ENCODE results near the gene LUC7L.
"Not testable (repeated sequence)": the region's sequence is repeated elsewhere in the genome, so short reads cannot be mapped to it uniquely, and the experiment has no call there.

The LUC7L gene

GRCh38 chr16:165539-166374 is 63.5 kb downstream of the LUC7L start, which contains the start of gene HBM:
Gene HBM, plus strand, starts transcription at chr16:165978. Its CDS starts 20 bp downstream, at chr16:165998.
- H3K4me3 Mint-ChIP-seq: peak within 1 kb of the TSS; percentile 20
- H3K36me3 Mint-ChIP-seq (ENCODE audit: low read depth): no peaks in the 10 kb centered on the region
- no peaks in the 10 kb centered on the region for H3K4me1 Mint-ChIP-seq
- TF ChIP-seq, protein P1, sequence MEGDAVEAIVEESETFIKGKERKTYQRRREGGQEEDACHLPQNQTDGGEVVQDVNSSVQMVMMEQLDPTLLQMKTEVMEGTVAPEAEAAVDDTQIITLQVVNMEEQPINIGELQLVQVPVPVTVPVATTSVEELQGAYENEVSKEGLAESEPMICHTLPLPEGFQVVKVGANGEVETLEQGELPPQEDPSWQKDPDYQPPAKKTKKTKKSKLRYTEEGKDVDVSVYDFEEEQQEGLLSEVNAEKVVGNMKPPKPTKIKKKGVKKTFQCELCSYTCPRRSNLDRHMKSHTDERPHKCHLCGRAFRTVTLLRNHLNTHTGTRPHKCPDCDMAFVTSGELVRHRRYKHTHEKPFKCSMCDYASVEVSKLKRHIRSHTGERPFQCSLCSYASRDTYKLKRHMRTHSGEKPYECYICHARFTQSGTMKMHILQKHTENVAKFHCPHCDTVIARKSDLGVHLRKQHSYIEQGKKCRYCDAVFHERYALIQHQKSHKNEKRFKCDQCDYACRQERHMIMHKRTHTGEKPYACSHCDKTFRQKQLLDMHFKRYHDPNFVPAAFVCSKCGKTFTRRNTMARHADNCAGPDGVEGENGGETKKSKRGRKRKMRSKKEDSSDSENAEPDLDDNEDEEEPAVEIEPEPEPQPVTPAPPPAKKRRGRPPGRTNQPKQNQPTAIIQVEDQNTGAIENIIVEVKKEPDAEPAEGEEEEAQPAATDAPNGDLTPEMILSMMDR (IDR thresholded peaks at IDR 0.05): no peak
- no peaks in the 10 kb centered on the region for H3K9me3 Mint-ChIP-seq
- no peak for DNase-seq
- no peak within 1 kb of the TSS for H3K27ac Mint-ChIP-seq
- peaks cover 91% of the 10 kb centered on the region for H3K27me3 Mint-ChIP-seq (ENCODE audit: low read depth, poor library complexity)

- peaks cover 91% of the 10 kb centered on the region for H3K27me3 Mint-ChIP-seq (ENCODE audit: low read depth, poor library complexity)
Measured at GRCh38 chr16:164827-165538, 64.3 kb downstream of the LUC7L start.

DNA sequence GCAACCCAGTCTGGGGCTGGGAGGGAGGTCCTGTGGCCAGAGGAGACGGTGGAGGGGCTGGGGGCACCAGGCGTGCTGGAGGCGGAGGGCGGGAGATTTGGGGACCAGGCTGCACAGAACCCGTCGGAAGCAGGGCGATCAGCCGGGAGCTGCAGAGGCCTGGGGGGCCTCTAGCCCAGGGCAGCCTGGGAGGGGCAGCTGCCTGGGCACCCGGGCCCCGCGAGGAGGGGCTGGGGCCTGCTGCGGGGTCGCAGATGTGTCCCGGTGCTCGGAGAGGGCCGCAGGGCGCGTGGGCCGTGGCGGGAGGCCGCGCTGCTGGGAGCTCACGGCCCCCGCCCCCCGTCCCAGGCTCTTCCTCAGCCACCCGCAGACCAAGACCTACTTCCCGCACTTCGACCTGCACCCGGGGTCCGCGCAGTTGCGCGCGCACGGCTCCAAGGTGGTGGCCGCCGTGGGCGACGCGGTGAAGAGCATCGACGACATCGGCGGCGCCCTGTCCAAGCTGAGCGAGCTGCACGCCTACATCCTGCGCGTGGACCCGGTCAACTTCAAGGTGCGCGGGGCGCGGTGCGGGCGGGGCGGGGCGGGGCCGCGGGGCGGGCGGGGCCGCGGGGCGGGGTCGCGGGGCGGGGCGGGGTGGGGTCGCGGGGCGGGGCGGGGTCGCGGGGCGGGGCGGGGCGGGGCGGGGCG is 65.0 kb downstream of the LUC7L start:
- not testable (repeated sequence) for H3K27ac Mint-ChIP-seq; H3K4me3 Mint-ChIP-seq; H3K9me3 Mint-ChIP-seq; H3K36me3 Mint-ChIP-seq (ENCODE audit: low read depth); DNase-seq; H3K4me1 Mint-ChIP-seq
- peaks cover 91% of the 10 kb centered on the region for H3K27me3 Mint-ChIP-seq (ENCODE audit: low read depth, poor library complexity)

More at GRCh38 chr16:164827-165538, 64.3 kb downstream of the LUC7L start:
- Mint-ChIP-seq H3K9me3 (no peaks in the 10 kb centered on the region), H3K4me3 (peak overlapping the region; percentile 20), H3K36me3 (ENCODE audit: low read depth) (no peaks in the 10 kb centered on the region), H3K4me1 (no peaks in the 10 kb centered on the region), H3K27ac (no peak overlapping the region)
- TF ChIP-seq, protein P1 (IDR thresholded peaks at IDR 0.05): no peak
- no peak for DNase-seq

DNA sequence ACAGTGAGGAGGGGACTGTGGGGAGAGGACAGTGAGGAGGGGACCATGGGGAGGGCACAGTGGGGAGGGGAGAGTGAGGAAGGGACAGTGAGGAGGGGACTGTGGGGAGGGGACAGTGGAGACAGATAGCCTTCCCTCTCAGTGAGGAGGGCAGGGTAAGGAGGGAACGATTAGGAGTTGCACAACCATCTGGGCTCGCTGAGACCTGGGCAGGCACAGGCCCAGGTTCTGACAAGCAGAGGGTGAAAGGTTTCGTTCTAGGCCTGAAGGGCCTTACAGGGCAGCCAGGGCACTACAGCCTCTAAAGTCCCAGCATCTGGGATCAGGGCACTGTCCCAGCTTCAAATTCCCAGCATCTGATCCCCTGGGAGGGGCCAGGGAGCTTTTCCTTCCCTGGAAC is 65.6 kb downstream of the LUC7L start:
- DNase-seq; H3K27ac Mint-ChIP-seq; H3K4me1 Mint-ChIP-seq; H3K4me3 Mint-ChIP-seq; H3K9me3 Mint-ChIP-seq; H3K36me3 Mint-ChIP-seq (ENCODE audit: low read depth): not testable (repeated sequence)
- peaks cover 91% of the 10 kb centered on the region for H3K27me3 Mint-ChIP-seq (ENCODE audit: low read depth, poor library complexity)

DNA sequence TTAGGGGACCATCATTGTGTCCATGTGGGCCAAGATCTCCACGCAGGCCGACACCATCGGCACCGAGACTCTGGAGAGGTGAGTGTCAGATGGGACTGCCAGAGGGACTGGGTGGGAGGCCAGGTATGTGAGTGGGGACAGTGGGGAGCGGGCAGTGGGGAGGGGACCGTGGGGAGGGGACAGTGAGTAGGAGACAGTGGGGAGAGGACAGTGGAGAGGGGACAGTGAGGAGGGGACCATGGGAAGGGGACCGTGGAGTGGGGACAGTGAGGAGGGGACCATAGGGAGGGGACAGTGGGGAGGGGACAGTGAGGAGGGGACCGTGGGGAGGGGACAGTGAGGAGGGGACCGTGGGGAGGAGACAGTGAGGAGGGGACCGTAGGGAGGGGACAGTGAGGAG is 66.1 kb downstream of the LUC7L start:
- not testable (repeated sequence) for H3K9me3 Mint-ChIP-seq; H3K4me1 Mint-ChIP-seq; H3K36me3 Mint-ChIP-seq (ENCODE audit: low read depth); H3K4me3 Mint-ChIP-seq; H3K27ac Mint-ChIP-seq; DNase-seq
- H3K27me3 Mint-ChIP-seq (ENCODE audit: low read depth, poor library complexity): peaks cover 90% of the 10 kb centered on the region

DNA sequence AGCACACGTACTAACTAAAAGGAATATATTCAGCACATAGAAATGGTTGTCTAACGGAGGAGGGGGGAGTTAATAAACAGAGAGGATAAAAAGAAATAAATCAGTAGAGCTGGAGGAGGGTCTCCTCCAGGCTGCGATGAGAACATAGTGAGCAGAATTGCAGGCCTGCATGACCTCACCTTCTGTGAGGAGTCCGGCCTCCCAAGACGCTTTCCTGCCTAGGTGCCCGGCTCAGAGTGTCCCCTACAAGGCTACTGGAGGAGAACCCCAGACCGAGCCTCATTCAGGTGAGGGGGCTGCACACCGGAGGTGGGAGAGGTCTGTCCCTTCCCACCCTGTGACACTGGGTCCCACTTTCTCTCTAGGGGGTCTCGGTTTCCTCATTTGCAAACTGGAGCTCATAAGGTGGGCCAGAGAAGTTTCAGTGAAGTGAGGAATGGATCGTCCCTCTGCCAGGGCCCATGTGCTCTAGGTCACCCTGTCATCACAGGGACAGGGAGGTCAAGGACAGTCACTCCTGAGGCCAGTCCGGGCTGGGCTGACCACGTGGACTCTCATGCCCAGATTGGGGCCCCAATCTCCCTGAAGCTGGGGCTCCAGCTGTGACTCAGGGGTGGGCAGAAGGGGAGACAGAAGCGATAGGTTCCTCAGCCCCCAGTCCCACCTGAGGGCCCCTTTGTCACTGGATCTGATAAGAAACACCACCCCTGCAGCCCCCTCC is 66.8 kb downstream of the LUC7L start:
- Mint-ChIP-seq H3K27me3 (ENCODE audit: low read depth, poor library complexity) (peaks cover 90% of the 10 kb centered on the region), H3K36me3 (ENCODE audit: low read depth) (no peaks in the 10 kb centered on the region), H3K9me3 (no peaks in the 10 kb centered on the region), H3K4me3 (no peak overlapping the region), H3K4me1 (no peaks in the 10 kb centered on the region), H3K27ac (no peak overlapping the region)
- TF ChIP-seq, protein P1 (IDR thresholded peaks at IDR 0.05): no peak
- DNase-seq: no peak

Data from nephron progenitor cell (in vitro differentiated cells).